Neural cell (in vitro differentiated cells): ENCODE results near the gene ZHX3. TPM values are rescaled to one million over a fixed set of nuclear protein-coding genes. Genes with fewer than 3 reads are reported as not detected.

ENCODE experiments used
- H2AFZ ChIP-seq: fragments of 200-600, 300-800 bp; sonication (generic), shearing (Covaris generic); 2 replicates; pipeline ENCODE4 v1.6.0; 2014; ENCODE audit warnings: low read depth, mild to moderate bottlenecking, antibody characterized with exemption, low read length, moderate library complexity
- H3F3A ChIP-seq: fragments of 200-600 bp; shearing (Covaris generic); 2 replicates; pipeline ENCODE4 v1.6.1; 2016; ENCODE audit warnings: mild to moderate bottlenecking, moderate library complexity, mixed read lengths, antibody characterized with exemption, low read length; ENCODE audit not compliant: insufficient read depth, poor library complexity, severe bottlenecking
- H3K27ac ChIP-seq: fragments of 200-600, 300-800 bp; sonication (generic), shearing (Covaris generic); 2 replicates; pipeline ENCODE4 v1.5.1; 2014; ENCODE audit warnings: mild to moderate bottlenecking, low read length, moderate library complexity
- H3K27me3 ChIP-seq: fragments of 300-800, 200-600 bp; sonication (generic), shearing (Covaris generic); 2 replicates; pipeline ENCODE4 v1.6.0; 2014; ENCODE audit warnings: mild to moderate bottlenecking, low read depth, low read length, moderate library complexity; ENCODE audit not compliant: insufficient read depth
- H3K36me3 ChIP-seq: fragments of 300-800, 200-600 bp; sonication (generic), shearing (Covaris generic); 2 replicates; pipeline ENCODE4 v1.5.1; 2014; ENCODE audit warnings: mild to moderate bottlenecking, antibody characterized with exemption, low read length, moderate library complexity; ENCODE audit not compliant: insufficient read depth
- H3K4me2 ChIP-seq: fragments of 300-800, 200-600 bp; sonication (generic), shearing (Covaris generic); 2 replicates; pipeline ENCODE4 v1.6.0; 2014; ENCODE audit warnings: mild to moderate bottlenecking, low read length
- H3K4me3 ChIP-seq: fragments of 300-800, 200-600 bp; sonication (generic), shearing (Covaris generic); 2 replicates; pipeline ENCODE4 v1.5.1; 2014; ENCODE audit warnings: mild to moderate bottlenecking, low read length, moderate library complexity
- H3K79me2 ChIP-seq: fragments of 200-600 bp; shearing (Covaris generic); replicated peaks from 2 replicates; pipeline ENCODE4 v1.6.0; 2014; ENCODE audit warnings: mild to moderate bottlenecking, low read length, moderate library complexity; ENCODE audit not compliant: insufficient read depth
- H3K9ac ChIP-seq: fragments of 300-800, 200-600 bp; sonication (generic), shearing (Covaris generic); 2 replicates; pipeline ENCODE4 v1.6.1; 2016; ENCODE audit warnings: mild to moderate bottlenecking, low read length, mixed read lengths
- H3K9me2 ChIP-seq: fragments of 200-600 bp; shearing (Covaris generic); 2 replicates; pipeline ENCODE4 v1.6.1; 2016; ENCODE audit warnings: mild to moderate bottlenecking, low read length, mixed read lengths; ENCODE audit not compliant: insufficient read depth
- H3K9me3 ChIP-seq: fragments of 200-600, 300-800 bp; sonication (generic), shearing (Covaris generic); 2 replicates; pipeline ENCODE4 v1.6.1; 2016; ENCODE audit warnings: mild to moderate bottlenecking, mixed run types, low read length, moderate library complexity, mixed read lengths
- H4K20me1 ChIP-seq: fragments of 200-600 bp; shearing (Covaris generic); 2 replicates; pipeline ENCODE4 v1.6.1; 2016; ENCODE audit warnings: mild to moderate bottlenecking, mixed run types; ENCODE audit not compliant: insufficient read depth
- EP300 ChIP-seq: fragments of 450-650 bp; conservative IDR thresholded peaks from 2 replicates; pipeline ENCODE4 v1.6.1; 2014; ENCODE audit warnings: antibody characterized with exemption, mild to moderate bottlenecking, moderate library complexity; ENCODE audit not compliant: poor library complexity, severe bottlenecking
- EZH2 ChIP-seq: fragments of 200-600, 300-800 bp; shearing (Covaris generic), sonication (generic); IDR thresholded peaks from 2 replicates; pipeline ENCODE4 v1.6.1; 2014; ENCODE audit warnings: antibody characterized with exemption, low read length, borderline replicate concordance, mild to moderate bottlenecking; ENCODE audit not compliant: insufficient read depth, poor library complexity, severe bottlenecking
- MXI1 ChIP-seq: fragments of 450-650 bp; conservative IDR thresholded peaks from 2 replicates; pipeline ENCODE4 v1.6.1; 2014; ENCODE audit warnings: antibody characterized with exemption, mild to moderate bottlenecking; ENCODE audit not compliant: poor library complexity, severe bottlenecking
- POLR2AphosphoS5 ChIP-seq: IDR thresholded peaks from 2 replicates; pipeline ENCODE4 v1.6.1; 2012
- RAD21 ChIP-seq: fragments of 450-650 bp; conservative IDR thresholded peaks from 2 replicates; pipeline ENCODE4 v1.6.1; 2014; ENCODE audit warnings: antibody characterized with exemption, mild to moderate bottlenecking, moderate library complexity
- SMC3 ChIP-seq: fragments of 450-650 bp; conservative IDR thresholded peaks from 2 replicates; pipeline ENCODE4 v1.6.1; 2014; ENCODE audit warnings: antibody characterized with exemption, mild to moderate bottlenecking, moderate library complexity; ENCODE audit not compliant: poor library complexity
- TAF1 ChIP-seq: IDR thresholded peaks from 2 replicates; pipeline ENCODE4 v1.6.1; 2012; ENCODE audit warnings: low read depth
- polyA plus RNA-seq: library from polyadenylated mRNA; depleted of rRNA; stranded (reverse); fragments of >200 nt; gene quantifications from 2 replicates; pipeline ENCODE4 v1.2.3, GENCODE V29; 2014
- TF ChIP-seq, protein P1 (sequence below): IDR thresholded peaks from 2 replicates; pipeline ENCODE4 v1.6.1; 2012; ENCODE audit warnings: borderline replicate concordance
- TF ChIP-seq, protein P2 (sequence below): fragments of 450-650 bp; IDR thresholded peaks from 2 replicates; pipeline ENCODE4 v1.5.1; 2014; ENCODE audit warnings: antibody characterized with exemption, mild to moderate bottlenecking, moderate library complexity; ENCODE audit not compliant: poor library complexity, severe bottlenecking

Gene ZHX3
- polyA plus RNA-seq, 1 donor from 2014 or later, result 10.3 TPM

DNA sequence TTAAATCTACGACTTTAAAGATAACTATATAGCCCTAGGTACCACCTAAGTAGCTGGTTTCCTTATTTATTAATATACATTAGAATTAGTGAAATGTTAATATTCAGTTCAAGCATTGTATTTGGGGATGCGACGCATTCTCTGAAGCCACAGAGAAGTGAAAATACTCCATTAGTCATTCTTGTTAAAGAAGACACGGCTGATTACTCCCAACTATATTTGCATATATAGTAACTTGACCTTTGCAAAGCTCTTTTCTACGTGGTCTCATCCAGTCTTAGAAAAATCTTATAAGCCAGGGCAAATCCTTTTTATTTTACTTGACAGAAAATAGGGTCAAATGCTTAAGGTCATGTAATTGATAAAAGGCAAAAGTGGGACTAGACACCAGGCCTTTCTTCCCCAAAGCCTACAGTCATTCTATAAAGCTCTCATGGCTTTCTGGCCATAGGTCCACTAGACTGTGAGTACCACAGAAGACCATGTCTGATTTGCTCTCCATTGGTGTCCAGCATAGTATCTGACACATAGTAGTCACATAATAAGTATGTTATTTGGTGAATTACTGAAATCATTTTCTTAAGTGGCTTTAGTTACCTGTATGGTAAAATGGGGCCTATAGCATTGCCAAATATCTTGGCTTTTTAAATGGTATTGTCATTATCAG, 11.3 kb downstream of the ZHX3 start:
- no peaks in the 10 kb centered on the region for H4K20me1 ChIP-seq
- H3K9ac ChIP-seq, result no peak overlapping the region
- no peak overlapping the region for H3K27ac ChIP-seq
- no peaks in the 10 kb centered on the region for H3F3A ChIP-seq
- peaks cover 6% of the 10 kb centered on the region for H3K79me2 ChIP-seq
- H3K27me3 ChIP-seq, result no peaks in the 10 kb centered on the region
- TF ChIP-seq RAD21 (no peak), EP300 (no peak), POLR2AphosphoS5 (no peak), SMC3 (no peak), MXI1 (no peak), TAF1 (no peak), EZH2 (no peak)
- TF ChIP-seq, protein P1, sequence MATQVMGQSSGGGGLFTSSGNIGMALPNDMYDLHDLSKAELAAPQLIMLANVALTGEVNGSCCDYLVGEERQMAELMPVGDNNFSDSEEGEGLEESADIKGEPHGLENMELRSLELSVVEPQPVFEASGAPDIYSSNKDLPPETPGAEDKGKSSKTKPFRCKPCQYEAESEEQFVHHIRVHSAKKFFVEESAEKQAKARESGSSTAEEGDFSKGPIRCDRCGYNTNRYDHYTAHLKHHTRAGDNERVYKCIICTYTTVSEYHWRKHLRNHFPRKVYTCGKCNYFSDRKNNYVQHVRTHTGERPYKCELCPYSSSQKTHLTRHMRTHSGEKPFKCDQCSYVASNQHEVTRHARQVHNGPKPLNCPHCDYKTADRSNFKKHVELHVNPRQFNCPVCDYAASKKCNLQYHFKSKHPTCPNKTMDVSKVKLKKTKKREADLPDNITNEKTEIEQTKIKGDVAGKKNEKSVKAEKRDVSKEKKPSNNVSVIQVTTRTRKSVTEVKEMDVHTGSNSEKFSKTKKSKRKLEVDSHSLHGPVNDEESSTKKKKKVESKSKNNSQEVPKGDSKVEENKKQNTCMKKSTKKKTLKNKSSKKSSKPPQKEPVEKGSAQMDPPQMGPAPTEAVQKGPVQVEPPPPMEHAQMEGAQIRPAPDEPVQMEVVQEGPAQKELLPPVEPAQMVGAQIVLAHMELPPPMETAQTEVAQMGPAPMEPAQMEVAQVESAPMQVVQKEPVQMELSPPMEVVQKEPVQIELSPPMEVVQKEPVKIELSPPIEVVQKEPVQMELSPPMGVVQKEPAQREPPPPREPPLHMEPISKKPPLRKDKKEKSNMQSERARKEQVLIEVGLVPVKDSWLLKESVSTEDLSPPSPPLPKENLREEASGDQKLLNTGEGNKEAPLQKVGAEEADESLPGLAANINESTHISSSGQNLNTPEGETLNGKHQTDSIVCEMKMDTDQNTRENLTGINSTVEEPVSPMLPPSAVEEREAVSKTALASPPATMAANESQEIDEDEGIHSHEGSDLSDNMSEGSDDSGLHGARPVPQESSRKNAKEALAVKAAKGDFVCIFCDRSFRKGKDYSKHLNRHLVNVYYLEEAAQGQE, result no peak
- TF ChIP-seq, protein P2, sequence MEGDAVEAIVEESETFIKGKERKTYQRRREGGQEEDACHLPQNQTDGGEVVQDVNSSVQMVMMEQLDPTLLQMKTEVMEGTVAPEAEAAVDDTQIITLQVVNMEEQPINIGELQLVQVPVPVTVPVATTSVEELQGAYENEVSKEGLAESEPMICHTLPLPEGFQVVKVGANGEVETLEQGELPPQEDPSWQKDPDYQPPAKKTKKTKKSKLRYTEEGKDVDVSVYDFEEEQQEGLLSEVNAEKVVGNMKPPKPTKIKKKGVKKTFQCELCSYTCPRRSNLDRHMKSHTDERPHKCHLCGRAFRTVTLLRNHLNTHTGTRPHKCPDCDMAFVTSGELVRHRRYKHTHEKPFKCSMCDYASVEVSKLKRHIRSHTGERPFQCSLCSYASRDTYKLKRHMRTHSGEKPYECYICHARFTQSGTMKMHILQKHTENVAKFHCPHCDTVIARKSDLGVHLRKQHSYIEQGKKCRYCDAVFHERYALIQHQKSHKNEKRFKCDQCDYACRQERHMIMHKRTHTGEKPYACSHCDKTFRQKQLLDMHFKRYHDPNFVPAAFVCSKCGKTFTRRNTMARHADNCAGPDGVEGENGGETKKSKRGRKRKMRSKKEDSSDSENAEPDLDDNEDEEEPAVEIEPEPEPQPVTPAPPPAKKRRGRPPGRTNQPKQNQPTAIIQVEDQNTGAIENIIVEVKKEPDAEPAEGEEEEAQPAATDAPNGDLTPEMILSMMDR, result no peak
- H3K4me2 ChIP-seq, result no peak overlapping the region
- H3K9me3 ChIP-seq, result no peaks in the 10 kb centered on the region
- no peak overlapping the region for H3K4me3 ChIP-seq
- H2AFZ ChIP-seq, result no peak overlapping the region
- H3K36me3 ChIP-seq, result no peaks in the 10 kb centered on the region
- no peaks in the 10 kb centered on the region for H3K9me2 ChIP-seq

DNA sequence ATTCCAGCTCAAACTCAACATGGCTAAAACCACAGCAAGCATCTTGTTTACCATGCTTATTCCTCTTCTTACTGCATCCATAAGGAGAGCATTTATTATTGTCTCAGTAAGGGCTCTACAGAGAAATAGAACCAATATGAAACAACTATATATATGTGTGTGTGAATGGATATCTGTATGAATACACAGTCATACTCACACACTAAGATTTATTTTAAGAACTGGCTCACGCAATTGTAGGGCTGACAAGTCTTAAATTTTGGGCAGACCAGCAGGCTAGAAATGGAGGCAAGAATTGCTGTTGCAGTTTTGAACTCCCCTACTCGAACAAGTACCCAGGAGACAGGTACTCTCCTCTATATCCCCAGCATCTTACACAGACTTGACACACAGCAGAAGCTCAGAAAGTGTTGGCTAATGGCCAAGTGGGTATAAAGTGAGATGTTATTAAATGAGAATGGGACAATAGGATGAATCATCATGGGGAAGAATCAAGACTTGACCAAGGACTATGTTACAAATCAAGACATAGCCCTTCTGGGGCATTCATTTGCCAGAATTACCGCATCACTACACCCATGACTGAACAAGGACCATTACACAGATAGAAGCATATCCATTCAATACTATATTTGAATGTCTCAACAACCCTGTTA, 13.0 kb downstream of the ZHX3 start:
- no peaks in the 10 kb centered on the region for H3K36me3 ChIP-seq
- H2AFZ ChIP-seq, result no peak overlapping the region
- no peaks in the 10 kb centered on the region for H3K9me3 ChIP-seq
- no peaks in the 10 kb centered on the region for H3F3A ChIP-seq
- no peaks in the 10 kb centered on the region for H3K27me3 ChIP-seq
- H3K79me2 ChIP-seq, result no peaks in the 10 kb centered on the region
- TF ChIP-seq MXI1 (no peak), EP300 (no peak), SMC3 (no peak), TAF1 (no peak), RAD21 (no peak), EZH2 (no peak)
- TF ChIP-seq, protein P1, result no peak
- H3K27ac ChIP-seq, result no peak overlapping the region
- no peaks in the 10 kb centered on the region for H3K9me2 ChIP-seq
- no peaks in the 10 kb centered on the region for H4K20me1 ChIP-seq
- H3K4me3 ChIP-seq, result no peak overlapping the region
- H3K4me2 ChIP-seq, result no peak overlapping the region
- H3K9ac ChIP-seq, result no peak overlapping the region
